Vagina (tissue), 2 donors: ENCODE data around the gene LRRTM3.

Experiments used
- POLR2A ChIP-seq, 2 donors: fragments of 450-650 bp; IDR thresholded peaks; one replicate each; pipeline ENCODE4 v1.6.1; 2017; ENCODE audit warnings: antibody characterized with exemption in 2 of 2, mild to moderate bottlenecking in 2 of 2, moderate library complexity in 2 of 2
- POLR2AphosphoS5 ChIP-seq, 2 donors: sonication (generic); formaldehyde crosslinking; IDR thresholded peaks; one replicate each; pipeline ENCODE4 v1.9.0; 2017; ENCODE audit warnings: antibody characterized with exemption in 2 of 2, mild to moderate bottlenecking in 2 of 2, low read depth in 1 of 2; ENCODE audit not compliant: insufficient read depth in 1 of 2
- TF ChIP-seq, protein P1 (sequence below), 3 experiments: fragments of 450-650 bp in 2 of 3; fragments of 200-600 bp in 1 of 3; sonication (generic) in 1 of 3; IDR thresholded peaks; one replicate each; pipeline ENCODE4 v1.5.1; 2017 to 2019; ENCODE audit warnings: antibody characterized with exemption in 3 of 3, mild to moderate bottlenecking in 2 of 3, moderate library complexity in 2 of 3

GRCh38 chr10:67076144-67076543 lies 150.3 kb downstream of the LRRTM3 start:
- TF ChIP-seq, protein P1, sequence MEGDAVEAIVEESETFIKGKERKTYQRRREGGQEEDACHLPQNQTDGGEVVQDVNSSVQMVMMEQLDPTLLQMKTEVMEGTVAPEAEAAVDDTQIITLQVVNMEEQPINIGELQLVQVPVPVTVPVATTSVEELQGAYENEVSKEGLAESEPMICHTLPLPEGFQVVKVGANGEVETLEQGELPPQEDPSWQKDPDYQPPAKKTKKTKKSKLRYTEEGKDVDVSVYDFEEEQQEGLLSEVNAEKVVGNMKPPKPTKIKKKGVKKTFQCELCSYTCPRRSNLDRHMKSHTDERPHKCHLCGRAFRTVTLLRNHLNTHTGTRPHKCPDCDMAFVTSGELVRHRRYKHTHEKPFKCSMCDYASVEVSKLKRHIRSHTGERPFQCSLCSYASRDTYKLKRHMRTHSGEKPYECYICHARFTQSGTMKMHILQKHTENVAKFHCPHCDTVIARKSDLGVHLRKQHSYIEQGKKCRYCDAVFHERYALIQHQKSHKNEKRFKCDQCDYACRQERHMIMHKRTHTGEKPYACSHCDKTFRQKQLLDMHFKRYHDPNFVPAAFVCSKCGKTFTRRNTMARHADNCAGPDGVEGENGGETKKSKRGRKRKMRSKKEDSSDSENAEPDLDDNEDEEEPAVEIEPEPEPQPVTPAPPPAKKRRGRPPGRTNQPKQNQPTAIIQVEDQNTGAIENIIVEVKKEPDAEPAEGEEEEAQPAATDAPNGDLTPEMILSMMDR (IDR thresholded peaks at IDR 0.05) = no peak
- TF ChIP-seq POLR2AphosphoS5 (IDR thresholded peaks at IDR 0.05; ENCODE audit: insufficient read depth in 1 of 2, low read depth in 1 of 2) (no peak), POLR2A (IDR thresholded peaks at IDR 0.05) (no peak)
